Large intestine (tissue), 1 donor: Measurements from ENCODE around the gene TM2D3. TPM values are rescaled to one million over a fixed set of nuclear protein-coding genes. Genes with fewer than 3 reads are reported as not detected.

Source experiments
- polyA plus RNA-seq: library from polyadenylated mRNA; unstranded; fragments of 120-200 nt; gene quantifications from one replicate; pipeline ENCODE4 v1.2.1, GENCODE V29; 2013

TM2D3 gene
- polyA plus RNA-seq, 1 donor = 49.5 TPM

Other genes starting within 250 kb of the TM2D3 start
- gene PCSK6, start 162.7 kb downstream of the TM2D3 start, polyA plus RNA-seq = 22.2 TPM
- 19.8 TPM for gene TARS3, start 72.1 kb upstream of the TM2D3 start, polyA plus RNA-seq
- gene OR4F6, start 151.1 kb upstream of the TM2D3 start, polyA plus RNA-seq = not detected
- gene OR4F15, start 159.8 kb upstream of the TM2D3 start, polyA plus RNA-seq = not detected